GM20000 (cell line): ENCODE measurements around the gene KRT5.

Experiments
- DNase-seq: peaks from one replicate; pipeline ENCODE4 v3.0.0; 2012; ENCODE audit warnings: low spot score
- TF ChIP-seq, protein P1 (sequence below): IDR thresholded peaks from 2 replicates; pipeline ENCODE4 v1.5.1; 2012; ENCODE audit warnings: mild to moderate bottlenecking, control low read depth; ENCODE audit errors: extremely low read depth, missing control alignments

The KRT5 gene

DNA sequence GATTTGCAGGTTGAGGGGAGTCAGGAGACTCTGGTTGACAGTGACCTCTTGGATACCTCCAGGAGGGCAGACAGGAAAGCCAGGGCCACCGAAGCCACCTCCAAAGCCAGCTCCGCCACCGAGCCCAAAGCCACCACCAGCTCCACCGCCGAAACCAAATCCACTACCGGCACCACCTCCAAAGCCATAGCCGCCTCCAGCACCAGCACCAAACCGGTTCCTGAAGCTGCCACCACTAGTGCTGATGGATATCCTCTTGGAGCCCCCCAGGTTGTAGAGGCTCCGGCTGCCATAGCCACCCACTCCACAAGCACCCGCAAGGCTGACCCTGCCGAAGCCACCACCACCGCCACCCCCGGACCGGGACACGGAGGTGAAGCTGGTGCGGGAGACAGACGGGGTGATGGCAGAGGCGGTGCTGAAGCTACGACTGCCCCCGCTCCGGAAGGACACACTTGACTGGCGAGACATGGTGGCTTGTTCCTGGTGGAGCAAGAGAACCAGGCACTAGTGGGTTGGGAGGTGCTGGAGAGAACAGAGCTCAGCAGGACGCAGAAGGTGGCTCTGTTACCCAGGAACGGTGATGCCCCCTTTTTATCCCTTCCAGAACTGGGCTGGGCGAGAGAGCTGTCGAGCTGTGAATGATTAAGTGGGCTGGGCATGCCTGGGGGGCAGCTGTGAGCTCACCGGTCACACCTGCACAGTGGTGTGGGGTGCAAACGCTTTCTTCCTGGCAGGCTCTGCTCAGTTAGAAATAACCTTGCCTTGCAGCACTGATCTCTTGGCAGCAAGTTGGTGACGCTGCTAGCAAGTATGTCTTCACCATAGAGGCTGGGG lies at the start of gene KRT5:
Gene KRT5 (minus strand): TSS at position 569 of the 837 bp plus-strand sequence. CDS start 98 bp downstream, at position 471.
- TF ChIP-seq, protein P1, sequence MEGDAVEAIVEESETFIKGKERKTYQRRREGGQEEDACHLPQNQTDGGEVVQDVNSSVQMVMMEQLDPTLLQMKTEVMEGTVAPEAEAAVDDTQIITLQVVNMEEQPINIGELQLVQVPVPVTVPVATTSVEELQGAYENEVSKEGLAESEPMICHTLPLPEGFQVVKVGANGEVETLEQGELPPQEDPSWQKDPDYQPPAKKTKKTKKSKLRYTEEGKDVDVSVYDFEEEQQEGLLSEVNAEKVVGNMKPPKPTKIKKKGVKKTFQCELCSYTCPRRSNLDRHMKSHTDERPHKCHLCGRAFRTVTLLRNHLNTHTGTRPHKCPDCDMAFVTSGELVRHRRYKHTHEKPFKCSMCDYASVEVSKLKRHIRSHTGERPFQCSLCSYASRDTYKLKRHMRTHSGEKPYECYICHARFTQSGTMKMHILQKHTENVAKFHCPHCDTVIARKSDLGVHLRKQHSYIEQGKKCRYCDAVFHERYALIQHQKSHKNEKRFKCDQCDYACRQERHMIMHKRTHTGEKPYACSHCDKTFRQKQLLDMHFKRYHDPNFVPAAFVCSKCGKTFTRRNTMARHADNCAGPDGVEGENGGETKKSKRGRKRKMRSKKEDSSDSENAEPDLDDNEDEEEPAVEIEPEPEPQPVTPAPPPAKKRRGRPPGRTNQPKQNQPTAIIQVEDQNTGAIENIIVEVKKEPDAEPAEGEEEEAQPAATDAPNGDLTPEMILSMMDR, result no peak
- DNase-seq, result no peak

DNA sequence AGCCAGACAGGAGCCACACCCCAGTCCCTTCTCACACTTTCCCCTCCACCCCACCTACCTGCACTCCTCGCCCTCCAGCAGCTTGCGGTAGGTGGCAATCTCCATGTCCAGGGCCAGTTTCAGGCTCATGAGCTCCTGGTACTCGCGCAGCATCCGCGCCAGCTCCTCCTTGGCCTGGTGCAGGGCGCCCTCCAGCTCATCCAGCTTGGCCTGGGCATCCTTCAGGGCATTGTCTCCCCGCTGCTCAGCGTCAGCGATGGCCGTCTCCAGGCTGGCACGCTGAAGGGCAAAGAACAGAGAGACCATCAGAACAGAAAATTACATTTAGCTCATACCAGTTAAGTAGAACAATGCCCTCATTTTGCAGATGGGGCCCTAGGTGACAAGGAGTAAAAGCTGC lies 47.9 kb upstream of the KRT5 start:
- no peak for DNase-seq
- TF ChIP-seq, protein P1, result no peak

DNA sequence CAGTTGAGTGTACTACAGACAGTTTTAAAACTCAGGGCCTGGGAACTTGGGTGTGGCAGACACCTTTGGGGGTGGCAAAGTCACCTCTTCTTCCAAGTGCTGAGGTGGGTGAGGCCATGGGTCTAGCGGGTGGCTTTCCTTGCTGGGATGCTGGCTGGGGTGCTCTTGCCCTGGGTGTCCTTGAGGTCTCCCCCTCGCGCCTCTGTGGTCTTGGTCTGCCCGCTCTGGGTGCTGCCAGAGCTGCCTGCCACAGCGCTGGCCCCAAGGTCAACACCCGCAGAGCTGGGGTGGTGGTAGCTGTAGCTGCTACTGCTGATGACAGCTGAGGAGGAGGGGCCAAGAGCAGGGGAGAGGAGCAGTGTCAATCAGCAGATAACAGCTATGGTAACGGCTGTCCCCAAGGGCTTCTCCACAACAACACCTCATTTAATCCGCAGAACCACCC lies 46.7 kb upstream of the KRT5 start:
- no peak for DNase-seq
- TF ChIP-seq, protein P1, result no peak

DNA sequence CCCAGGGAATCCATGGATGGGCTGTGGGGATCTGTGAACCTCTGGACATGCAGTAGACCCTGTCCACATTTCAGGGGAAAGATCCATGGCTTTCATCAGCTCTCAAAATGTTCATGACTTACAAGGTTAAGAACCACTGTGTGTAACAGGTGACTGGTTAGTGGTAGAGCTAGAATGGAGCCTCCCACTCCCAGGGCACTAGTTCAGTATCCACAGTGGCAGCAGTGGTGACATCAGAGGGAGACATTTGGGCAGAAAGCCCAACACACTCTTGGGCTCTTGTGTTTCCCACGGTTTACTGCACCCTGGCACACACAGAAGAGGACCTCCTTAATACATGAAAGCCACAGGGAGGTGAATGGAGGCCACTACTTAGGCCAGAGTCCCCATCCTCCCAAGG lies 44.4 kb upstream of the KRT5 start:
- no peak for DNase-seq
- TF ChIP-seq, protein P1, result no peak

DNA sequence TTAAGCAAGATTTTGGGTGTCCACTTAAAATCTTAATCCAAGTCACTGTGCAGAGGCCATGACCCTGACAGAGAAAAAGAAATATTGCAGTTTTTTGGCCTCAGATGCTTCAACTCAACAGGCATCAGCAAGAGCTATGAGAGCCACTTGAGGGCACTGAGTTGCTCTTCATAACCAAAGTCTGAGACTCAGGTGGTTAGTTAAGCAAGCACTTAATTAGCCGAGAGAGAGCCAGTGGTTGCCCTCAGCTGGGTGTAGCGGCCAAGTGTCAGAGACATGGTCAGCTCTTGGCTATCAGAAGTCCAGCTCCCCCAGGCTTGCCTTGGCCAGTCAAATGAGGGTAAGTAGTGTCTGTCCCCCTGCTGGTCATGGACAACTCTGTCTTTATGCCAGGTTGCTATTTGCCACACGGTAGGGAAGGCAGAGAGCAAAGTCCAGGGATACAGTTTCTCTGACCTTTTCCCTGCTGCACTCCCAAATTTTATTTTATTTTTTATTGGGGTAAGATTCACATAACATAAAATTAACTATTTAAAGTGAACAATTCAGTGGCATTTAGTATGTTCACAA lies 41.8 kb upstream of the KRT5 start:
- no peak for DNase-seq
- TF ChIP-seq, protein P1, result no peak

DNA sequence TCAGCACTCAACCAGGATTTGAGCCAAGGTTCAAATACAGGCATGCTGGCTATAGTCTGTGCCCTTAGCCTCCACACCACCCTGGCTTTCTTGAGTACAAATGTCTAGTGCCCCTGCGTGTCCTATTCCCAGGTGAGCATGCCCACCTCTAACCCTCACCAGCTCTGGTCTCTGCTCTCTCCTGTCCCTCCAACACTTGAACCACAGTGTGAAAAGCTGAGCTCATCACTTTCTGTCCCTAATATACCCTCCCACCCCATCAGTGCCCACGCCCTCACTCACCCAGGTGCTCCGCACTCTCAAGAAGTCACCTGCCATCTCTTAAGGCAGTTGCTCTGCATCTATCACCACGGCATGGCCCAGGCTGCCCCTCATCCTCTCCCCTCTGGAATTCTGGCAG lies 39.8 kb upstream of the KRT5 start:
- no peak for DNase-seq
- TF ChIP-seq, protein P1, result no peak

DNA sequence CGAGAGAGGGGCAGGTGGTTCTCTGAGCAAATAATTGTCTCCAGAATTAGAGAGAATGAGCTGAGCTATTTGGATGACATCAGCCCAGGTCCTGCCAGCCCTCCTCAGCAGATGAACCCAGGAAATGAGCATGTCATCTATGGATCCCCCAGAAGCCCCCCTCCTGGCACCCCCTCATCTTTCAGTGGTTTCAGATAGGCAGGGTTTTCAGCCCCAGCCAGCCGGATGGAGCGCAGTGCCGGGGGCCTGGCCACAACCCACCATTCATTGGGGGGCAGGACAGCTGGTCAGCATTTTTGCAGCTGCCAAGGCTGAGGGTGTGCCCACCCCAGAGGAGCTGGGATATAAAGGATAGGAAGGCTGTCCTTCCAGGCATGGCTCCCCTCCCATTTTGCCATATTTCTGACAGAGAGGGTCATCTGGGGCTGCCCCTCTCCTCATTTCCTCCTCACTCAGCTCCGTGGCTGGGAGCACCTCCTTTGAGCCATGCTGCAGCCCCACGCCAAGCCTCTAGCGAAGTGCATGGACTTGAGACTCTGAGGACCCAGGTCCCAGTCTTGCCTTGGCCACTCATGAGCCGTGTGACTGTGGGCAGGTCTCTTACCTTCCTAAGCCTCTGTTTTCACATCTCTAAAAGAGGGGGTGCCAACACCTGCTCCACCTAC lies 38.7 kb upstream of the KRT5 start:
- TF ChIP-seq, protein P1, result no peak
- DNase-seq, result no peak
